H1 (cell line): Measurements from ENCODE around the gene SEMA3F.

ENCODE experiments used
- BRCA1 ChIP-seq: IDR thresholded peaks from 2 replicates; pipeline ENCODE4 v1.6.1; 2012; ENCODE audit warnings: low read depth, low read length, improper control_type of control experiment
- CHD1 ChIP-seq: IDR thresholded peaks from 2 replicates; pipeline ENCODE4 v1.6.1; 2012; ENCODE audit warnings: low read depth, low read length, improper control_type of control experiment
- CREB1 ChIP-seq: IDR thresholded peaks from 2 replicates; pipeline ENCODE4 v1.6.1; 2012; ENCODE audit warnings: inconsistent platforms
- CTCF ChIP-seq, 3 experiments: IDR thresholded peaks; 1 replicate in 2 of 3; 2 replicates in 1 of 3; pipeline versions ENCODE4 v1.5.1 to v1.6.1; 2011; ENCODE audit warnings: low read length in 3 of 3, mild to moderate bottlenecking in 3 of 3, inconsistent platforms in 2 of 3, low read depth in 1 of 3, moderate library complexity in 1 of 3; ENCODE audit not compliant: insufficient read depth in 1 of 3; ENCODE audit errors: control extremely low read depth in 1 of 3
- EGR1 ChIP-seq: IDR thresholded peaks from 2 replicates; pipeline ENCODE4 v1.6.1; 2011; ENCODE audit warnings: low read depth, low read length, borderline replicate concordance
- EP300 ChIP-seq, 2 experiments: IDR thresholded peaks; 1 replicate in 1 of 2; 2 replicates in 1 of 2; pipeline ENCODE4 v1.6.1; 2011 to 2012; ENCODE audit warnings: low read depth in 2 of 2, low read length in 2 of 2, mild to moderate bottlenecking in 2 of 2, borderline replicate concordance in 1 of 2, inconsistent platforms in 1 of 2, moderate library complexity in 1 of 2
- EZH2 ChIP-seq: fragments of 200-600 bp; sonication (generic); IDR thresholded peaks from 2 replicates; pipeline ENCODE4 v1.7.1; 2012; ENCODE audit warnings: low read depth, mild to moderate bottlenecking, moderate library complexity, low read length, inconsistent platforms; ENCODE audit not compliant: severe bottlenecking
- HDAC2 ChIP-seq, 2 experiments: fragments of 300-600 bp in 1 of 2; sonication (generic) in 1 of 2; IDR thresholded peaks; 2 replicates each; pipeline ENCODE4 v1.6.1; 2011 to 2012; ENCODE audit warnings: low read depth in 2 of 2, low read length in 2 of 2, mild to moderate bottlenecking in 2 of 2, moderate library complexity in 2 of 2, borderline replicate concordance in 1 of 2, inconsistent platforms in 1 of 2
- MAFK ChIP-seq: IDR thresholded peaks from 2 replicates; pipeline ENCODE4 v1.6.1; 2012; ENCODE audit warnings: low read depth, mild to moderate bottlenecking, improper control_type of control experiment, low read length
- RAD21 ChIP-seq, 2 experiments: IDR thresholded peaks in 1 of 2; conservative IDR thresholded peaks in 1 of 2; 2 replicates each; pipeline ENCODE4 v1.6.1; 2011; ENCODE audit warnings: low read depth in 2 of 2, low read length in 2 of 2, improper control_type of control experiment in 1 of 2, inconsistent platforms in 1 of 2, mild to moderate bottlenecking in 1 of 2, moderate library complexity in 1 of 2
- SIRT6 ChIP-seq: IDR thresholded peaks from one replicate; pipeline ENCODE4 v1.7.1; 2012; ENCODE audit warnings: low read length, inconsistent platforms

- TF ChIP-seq CTCF (IDR thresholded peaks at IDR 0.05; ENCODE audit: control extremely low read depth in 1 of 3, insufficient read depth in 1 of 3, low read depth in 1 of 3, low read length in 3 of 3) (no peak), MAFK (no peak), CREB1 (no peak), EP300 (IDR thresholded peaks at IDR 0.05; ENCODE audit: borderline replicate concordance in 1 of 2, low read depth in 2 of 2, low read length in 2 of 2) (no peak), EZH2 (no peak), BRCA1 (no peak), CHD1 (no peak), EGR1 (no peak), HDAC2 (IDR thresholded peaks at IDR 0.05; ENCODE audit: borderline replicate concordance in 1 of 2, low read depth in 2 of 2, low read length in 2 of 2) (no peak), RAD21 (IDR thresholded peaks at IDR 0.05 in 1 of 2, conservative IDR thresholded peaks at IDR 0.05 in 1 of 2; ENCODE audit: low read depth in 2 of 2, low read length in 2 of 2) (no peak), SIRT6 (no peak)
Measured at GRCh38 chr3:50112462-50112861, 42.7 kb upstream of the SEMA3F start.
